ENCODE measurements around the gene PPM1D.

DNA sequence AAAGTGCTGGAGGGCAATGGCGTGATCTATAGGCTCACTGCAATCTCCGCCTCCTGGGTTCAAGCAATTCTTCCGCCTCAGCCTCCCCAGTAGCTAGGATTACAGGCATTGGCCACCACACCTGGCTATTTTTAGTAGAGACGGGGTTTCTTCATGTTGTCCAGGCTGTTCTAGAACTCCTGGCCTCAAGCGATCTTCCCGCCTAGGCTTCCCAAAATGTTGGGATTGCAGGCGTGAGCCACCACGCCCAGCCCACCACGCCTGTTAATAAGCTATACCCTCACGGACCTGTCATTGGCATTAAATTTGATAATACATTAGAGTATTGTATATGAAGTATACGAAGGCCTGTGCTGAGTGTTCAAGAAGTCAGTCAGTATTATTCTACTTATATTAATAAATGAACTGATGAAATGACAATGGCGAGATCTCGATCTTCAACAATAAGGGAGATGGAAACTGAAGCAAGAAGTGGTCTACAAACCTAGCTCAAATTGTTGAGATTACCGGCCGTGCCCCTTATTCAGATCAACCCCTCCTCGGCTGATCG is 76.8 kb downstream of the PPM1D start:
- TF ChIP-seq POLR2AphosphoS5 (IDR thresholded peaks at IDR 0.05; ENCODE audit: borderline replicate concordance, low read depth, low read length) (no peak), EZH2 (IDR thresholded peaks at IDR 0.05) (no peak), FOXP2 (optimal IDR thresholded peaks at IDR 0.05; ENCODE audit: control extremely low read depth, extremely low read length, insufficient read depth) (no peak)
